PC-9 (cell line): ENCODE results near the gene CGB7.

Experiments
- EZH2 ChIP-seq: fragments of 200-600 bp; sonication (generic); IDR thresholded peaks from 2 replicates; pipeline ENCODE4 v1.8.0; 2017; ENCODE audit warnings: antibody characterized with exemption, low read depth
- TF ChIP-seq, protein P1 (sequence below): fragments of 200-600 bp; sonication (generic); conservative IDR thresholded peaks from 2 replicates; pipeline ENCODE4 v1.6.1; 2017; ENCODE audit warnings: mixed run types, antibody characterized with exemption, mild to moderate bottlenecking, moderate library complexity

DNA sequence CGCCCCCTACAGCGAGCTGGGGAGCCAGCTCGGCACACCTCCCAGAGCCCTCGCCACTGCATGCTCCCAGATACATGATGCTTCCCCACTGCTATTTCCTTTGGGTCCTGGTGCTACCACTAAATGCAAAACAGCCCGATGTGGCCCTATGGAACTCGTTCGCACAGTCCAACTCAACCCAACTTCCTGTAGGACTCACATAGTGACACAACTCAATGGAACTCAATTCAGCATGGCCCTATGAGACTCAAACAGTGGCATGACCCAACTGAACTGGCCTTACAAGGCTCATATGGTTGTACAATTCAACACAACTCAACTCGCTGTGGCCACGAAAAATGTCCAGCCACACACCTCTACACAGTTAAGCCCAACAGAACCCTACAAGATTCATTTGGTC, 11.5 kb upstream of the CGB7 start:
- TF ChIP-seq, protein P1, sequence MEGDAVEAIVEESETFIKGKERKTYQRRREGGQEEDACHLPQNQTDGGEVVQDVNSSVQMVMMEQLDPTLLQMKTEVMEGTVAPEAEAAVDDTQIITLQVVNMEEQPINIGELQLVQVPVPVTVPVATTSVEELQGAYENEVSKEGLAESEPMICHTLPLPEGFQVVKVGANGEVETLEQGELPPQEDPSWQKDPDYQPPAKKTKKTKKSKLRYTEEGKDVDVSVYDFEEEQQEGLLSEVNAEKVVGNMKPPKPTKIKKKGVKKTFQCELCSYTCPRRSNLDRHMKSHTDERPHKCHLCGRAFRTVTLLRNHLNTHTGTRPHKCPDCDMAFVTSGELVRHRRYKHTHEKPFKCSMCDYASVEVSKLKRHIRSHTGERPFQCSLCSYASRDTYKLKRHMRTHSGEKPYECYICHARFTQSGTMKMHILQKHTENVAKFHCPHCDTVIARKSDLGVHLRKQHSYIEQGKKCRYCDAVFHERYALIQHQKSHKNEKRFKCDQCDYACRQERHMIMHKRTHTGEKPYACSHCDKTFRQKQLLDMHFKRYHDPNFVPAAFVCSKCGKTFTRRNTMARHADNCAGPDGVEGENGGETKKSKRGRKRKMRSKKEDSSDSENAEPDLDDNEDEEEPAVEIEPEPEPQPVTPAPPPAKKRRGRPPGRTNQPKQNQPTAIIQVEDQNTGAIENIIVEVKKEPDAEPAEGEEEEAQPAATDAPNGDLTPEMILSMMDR: no peak
- TF ChIP-seq EZH2: no peak
